Glutamatergic neuron (in vitro differentiated cells): ENCODE results near the gene FAT2. TPM values are rescaled to one million over a fixed set of nuclear protein-coding genes. Genes with fewer than 3 reads are reported as not detected.

ENCODE experiments used
- DNase-seq: peaks from one replicate; pipeline ENCODE4 v3.0.0; 2022
- H3K27ac Mint-ChIP-seq: one replicate; pipeline ENCODE4 v1.8.0; 2020; ENCODE audit warnings: mild to moderate bottlenecking, mixed read lengths, inconsistent platforms; ENCODE audit not compliant: unreplicated experiment
- H3K27me3 Mint-ChIP-seq: one replicate; pipeline ENCODE4 v1.8.0; 2020; ENCODE audit warnings: mild to moderate bottlenecking, moderate library complexity, mixed read lengths, inconsistent platforms; ENCODE audit not compliant: unreplicated experiment
- H3K36me3 Mint-ChIP-seq: one replicate; pipeline ENCODE4 v1.8.0; 2020; ENCODE audit warnings: mild to moderate bottlenecking, mixed read lengths, inconsistent platforms; ENCODE audit not compliant: unreplicated experiment
- H3K4me1 Mint-ChIP-seq: one replicate; pipeline ENCODE4 v1.8.0; 2020; ENCODE audit warnings: mild to moderate bottlenecking, low read depth, mixed read lengths, inconsistent platforms; ENCODE audit not compliant: unreplicated experiment
- H3K4me3 Mint-ChIP-seq: one replicate; pipeline ENCODE4 v1.8.0; 2020; ENCODE audit warnings: mild to moderate bottlenecking, mixed read lengths, inconsistent platforms; ENCODE audit not compliant: unreplicated experiment
- H3K9me3 Mint-ChIP-seq: one replicate; pipeline ENCODE4 v1.8.0; 2020; ENCODE audit warnings: mild to moderate bottlenecking, moderate library complexity, mixed read lengths, inconsistent platforms; ENCODE audit not compliant: unreplicated experiment
- CTCF ChIP-seq: fragments of 200-600 bp; sonication (generic); IDR thresholded peaks from one replicate; pipeline ENCODE4 v1.5.0; 2021; ENCODE audit not compliant: partially characterized antibody, unreplicated experiment
- total RNA-seq: library from RNA; stranded (reverse); fragmentation: NEBNext Ultra II Directional; extraction: Animal tissue kit (Norgen Biotek cat#: 25700); gene quantifications from one replicate; pipeline ENCODE4 v1.2.1, GENCODE V29; 2021; ENCODE audit not compliant: unreplicated experiment

Gene FAT2
- total RNA-seq, 1 donor from 2014 or later: 0.02 TPM

GRCh38 chr5:151632941-151633340 lies 41.8 kb upstream of the FAT2 start:
- no peak for DNase-seq
- Mint-ChIP-seq H3K27me3 (peaks cover 4% of the 10 kb centered on the region), H3K4me3 (no peak overlapping the region), H3K4me1 (no peaks in the 10 kb centered on the region), H3K9me3 (no peaks in the 10 kb centered on the region), H3K27ac (no peak overlapping the region), H3K36me3 (no peaks in the 10 kb centered on the region)
- no peak for TF ChIP-seq CTCF

GRCh38 chr5:151632524-151632923 lies 41.4 kb upstream of the FAT2 start:
- peaks cover 2% of the 10 kb centered on the region for H3K27me3 Mint-ChIP-seq
- TF ChIP-seq CTCF: no peak
- DNase-seq: no peak
- no peak overlapping the region for H3K4me3 Mint-ChIP-seq
- H3K27ac Mint-ChIP-seq: no peak overlapping the region
- no peaks in the 10 kb centered on the region for H3K4me1 Mint-ChIP-seq
- H3K9me3 Mint-ChIP-seq: no peaks in the 10 kb centered on the region
- H3K36me3 Mint-ChIP-seq: no peaks in the 10 kb centered on the region

GRCh38 chr5:151631941-151632340 lies 40.8 kb upstream of the FAT2 start:
- no peaks in the 10 kb centered on the region for H3K4me1 Mint-ChIP-seq
- DNase-seq: no peak
- H3K36me3 Mint-ChIP-seq: no peaks in the 10 kb centered on the region
- H3K9me3 Mint-ChIP-seq: no peaks in the 10 kb centered on the region
- no peak overlapping the region for H3K4me3 Mint-ChIP-seq
- TF ChIP-seq CTCF: no peak
- no peak overlapping the region for H3K27ac Mint-ChIP-seq
- peaks cover 2% of the 10 kb centered on the region for H3K27me3 Mint-ChIP-seq

- H3K36me3 Mint-ChIP-seq: no peaks in the 10 kb centered on the region
- H3K27me3 Mint-ChIP-seq: peaks cover 2% of the 10 kb centered on the region
- H3K27ac Mint-ChIP-seq: no peak overlapping the region
- H3K9me3 Mint-ChIP-seq: no peaks in the 10 kb centered on the region
- H3K4me3 Mint-ChIP-seq: no peak overlapping the region
- no peak for DNase-seq
- TF ChIP-seq CTCF: no peak
- no peaks in the 10 kb centered on the region for H3K4me1 Mint-ChIP-seq
Measured at GRCh38 chr5:151630088-151630487, 39.0 kb upstream of the FAT2 start.

- no peak overlapping the region for H3K4me3 Mint-ChIP-seq
- no peak for DNase-seq
- no peaks in the 10 kb centered on the region for H3K9me3 Mint-ChIP-seq
- H3K36me3 Mint-ChIP-seq: no peaks in the 10 kb centered on the region
- no peaks in the 10 kb centered on the region for H3K4me1 Mint-ChIP-seq
- H3K27ac Mint-ChIP-seq: no peak overlapping the region
- peaks cover 2% of the 10 kb centered on the region for H3K27me3 Mint-ChIP-seq
- no peak for TF ChIP-seq CTCF
Measured at GRCh38 chr5:151628112-151628823, 37.1 kb upstream of the FAT2 start.
